H1 (cell line): ENCODE results near the gene TNKS2. TPM values are rescaled to one million over a fixed set of nuclear protein-coding genes. Genes with fewer than 3 reads are reported as not detected.

ENCODE experiments used
- CTCF ChIA-PET: fragments of 300-600 bp; sonication (Branson Sonifier 250); formaldehyde crosslinking; loops from one replicate; lab custom pipeline; 2021; ENCODE audit not compliant: partially characterized antibody; lab: Charles Lee
- POLR2A ChIA-PET: fragments of 300-600 bp; sonication (Branson Sonifier 250); formaldehyde crosslinking; loops from one replicate; lab custom pipeline; 2021; ENCODE audit warnings: inconsistent platforms; ENCODE audit not compliant: partially characterized antibody; lab: Charles Lee
- DNase-seq, 2 experiments: peaks; one replicate each; pipeline versions ENCODE4 v3.0.0 to v3.0.0-alpha.2; 2010 to 2022; ENCODE audit warnings: low spot score in 2 of 2, low read depth in 1 of 2, mixed read lengths in 1 of 2
- FAIRE-seq: peaks from 2 replicates; lab custom pipeline; 2011; peaks lifted over from hg19 to GRCh38; lab: Jason Lieb, UNC
- H2AFZ ChIP-seq: 2 replicates; pipeline ENCODE4 v1.8.1; 2012; ENCODE audit warnings: low read length, inconsistent platforms
- H2AK5ac ChIP-seq: 2 replicates; pipeline ENCODE4 v1.6.1; 2013; ENCODE audit warnings: low read depth, low read length
- H2BK120ac ChIP-seq: replicated peaks from 2 replicates; pipeline ENCODE3; 2013; ENCODE audit warnings: low read depth, low read length, inconsistent platforms
- H2BK12ac ChIP-seq: 2 replicates; pipeline ENCODE4 v1.6.1; 2013; ENCODE audit warnings: low read depth, low read length
- H2BK15ac ChIP-seq: 2 replicates; pipeline ENCODE4 v1.6.1; 2013; ENCODE audit warnings: low read length
- H2BK20ac ChIP-seq: 2 replicates; pipeline ENCODE4 v1.6.1; 2013; ENCODE audit warnings: low read length
- H2BK5ac ChIP-seq: 2 replicates; pipeline ENCODE4 v1.6.1; 2013; ENCODE audit warnings: low read depth, low read length
- H3K14ac ChIP-seq: 2 replicates; pipeline ENCODE4 v1.6.1; 2013; ENCODE audit warnings: inconsistent platforms; ENCODE audit not compliant: insufficient read length
- H3K18ac ChIP-seq: 2 replicates; pipeline ENCODE4 v1.6.1; 2013; ENCODE audit warnings: low read length; ENCODE audit errors: extremely low read depth
- H3K23ac ChIP-seq: 2 replicates; pipeline ENCODE4 v1.6.1; 2013; ENCODE audit warnings: inconsistent platforms; ENCODE audit not compliant: insufficient read length
- H3K23me2 ChIP-seq: 2 replicates; pipeline ENCODE4 v1.6.1; 2013; ENCODE audit warnings: low read depth, low read length
- H3K27ac ChIP-seq: 2 replicates; pipeline ENCODE4 v1.6.1; 2011; ENCODE audit warnings: low read depth, low read length, inconsistent platforms
- H3K27me3 ChIP-seq, 4 experiments: replicated peaks in 1 of 4; 1 replicate in 1 of 4; 2 replicates in 3 of 4; pipeline versions ENCODE4 v1.6.1 to v1.8.1; 2011 to 2013; ENCODE audit warnings: low read length in 3 of 4, mild to moderate bottlenecking in 3 of 4, inconsistent platforms in 2 of 4, mixed read lengths in 2 of 4, moderate library complexity in 1 of 4; ENCODE audit not compliant: control insufficient read depth in 3 of 4, insufficient read depth in 3 of 4; ENCODE audit errors: extremely low read depth in 1 of 4
- H3K36me3 ChIP-seq, 4 experiments: 2 replicates each; pipeline versions ENCODE4 v1.6.1 to v1.8.1; 2011 to 2013; ENCODE audit warnings: mild to moderate bottlenecking in 4 of 4, low read length in 3 of 4, moderate library complexity in 2 of 4, control low read depth in 1 of 4, inconsistent platforms in 1 of 4; ENCODE audit not compliant: insufficient read depth in 4 of 4, control insufficient read depth in 2 of 4
- H3K4ac ChIP-seq: replicated peaks from 2 replicates; pipeline ENCODE3; 2013; ENCODE audit warnings: low read length, low read depth, mixed read lengths, inconsistent platforms; ENCODE audit not compliant: insufficient read length
- H3K4me1 ChIP-seq, 4 experiments: replicated peaks in 1 of 4; 1 replicate in 1 of 4; 2 replicates in 3 of 4; pipeline versions ENCODE4 v1.6.1 to v1.8.1; 2011 to 2013; ENCODE audit warnings: low read length in 3 of 4, inconsistent platforms in 2 of 4, mixed read lengths in 1 of 4; ENCODE audit not compliant: insufficient read depth in 4 of 4, control insufficient read depth in 3 of 4
- H3K4me2 ChIP-seq, 2 experiments: 2 replicates each; pipeline versions ENCODE4 v1.6.1 to v1.8.1; 2011 to 2013; ENCODE audit warnings: low read depth in 2 of 2, low read length in 2 of 2, control low read depth in 1 of 2, inconsistent platforms in 1 of 2, mild to moderate bottlenecking in 1 of 2; ENCODE audit not compliant: insufficient read depth in 1 of 2
- H3K4me3 ChIP-seq, 4 experiments: fragments of 200-600, 300-600 bp in 1 of 4; sonication (generic), shearing (Covaris generic), sonication (Bioruptor Twin) in 1 of 4; 2 replicates each; pipeline versions ENCODE4 v1.5.1 to v1.8.1; 2011 to 2016; ENCODE audit warnings: low read length in 4 of 4, low read depth in 3 of 4, control low read depth in 2 of 4, inconsistent platforms in 2 of 4, mild to moderate bottlenecking in 2 of 4, mixed read lengths in 1 of 4, moderate library complexity in 1 of 4; ENCODE audit not compliant: insufficient read depth in 2 of 4; ENCODE audit errors: extremely low read depth in 1 of 4
- H3K56ac ChIP-seq: replicated peaks from 2 replicates; pipeline ENCODE3; 2013; ENCODE audit warnings: low read depth, mild to moderate bottlenecking, mixed read lengths, low read length, inconsistent platforms; ENCODE audit not compliant: insufficient read length
- H3K79me1 ChIP-seq: 2 replicates; pipeline ENCODE4 v1.6.1; 2013; ENCODE audit warnings: low read depth, low read length, control low read depth
- H3K79me2 ChIP-seq, 2 experiments: 2 replicates each; pipeline versions ENCODE4 v1.6.1 to v1.8.1; 2012 to 2013; ENCODE audit warnings: low read length in 2 of 2, mild to moderate bottlenecking in 2 of 2, inconsistent platforms in 1 of 2; ENCODE audit not compliant: insufficient read depth in 2 of 2, control insufficient read depth in 1 of 2
- H3K9ac ChIP-seq, 4 experiments: replicated peaks in 1 of 4; 1 replicate in 1 of 4; 2 replicates in 3 of 4; pipeline versions ENCODE4 v1.6.1 to v1.8.1; 2011 to 2013; ENCODE audit warnings: low read depth in 3 of 4, low read length in 3 of 4, control low read depth in 2 of 4, mild to moderate bottlenecking in 2 of 4, moderate library complexity in 2 of 4, inconsistent platforms in 1 of 4; ENCODE audit errors: extremely low read depth in 1 of 4
- H3K9me3 ChIP-seq, 2 experiments: 2 replicates each; pipeline versions ENCODE4 v1.6.1 to v1.8.1; 2012 to 2013; ENCODE audit warnings: mild to moderate bottlenecking in 2 of 2, moderate library complexity in 2 of 2, control low read depth in 1 of 2, inconsistent platforms in 1 of 2, low read depth in 1 of 2, low read length in 1 of 2, mixed read lengths in 1 of 2; ENCODE audit not compliant: insufficient read depth in 2 of 2
- H4K20me1 ChIP-seq, 2 experiments: replicated peaks in 1 of 2; 2 replicates each; pipeline versions ENCODE3 to v1.8.1; 2011 to 2013; ENCODE audit warnings: inconsistent platforms in 2 of 2, low read length in 2 of 2, mild to moderate bottlenecking in 1 of 2; ENCODE audit not compliant: insufficient read depth in 2 of 2, control insufficient read depth in 1 of 2
- H4K5ac ChIP-seq: 2 replicates; pipeline ENCODE4 v1.6.1; 2013; ENCODE audit warnings: low read length, low read depth, mixed read lengths, inconsistent platforms; ENCODE audit not compliant: insufficient read length
- H4K8ac ChIP-seq: 2 replicates; pipeline ENCODE4 v1.8.0; 2013; ENCODE audit warnings: mild to moderate bottlenecking, moderate library complexity, low read length, inconsistent platforms; ENCODE audit not compliant: insufficient read depth; ENCODE audit errors: extremely low read depth
- H4K91ac ChIP-seq: replicated peaks from 2 replicates; pipeline ENCODE3; 2013; ENCODE audit warnings: low read length, mixed read lengths, inconsistent platforms; ENCODE audit not compliant: insufficient read length
- BACH1 ChIP-seq: IDR thresholded peaks from 2 replicates; pipeline ENCODE4 v1.6.1; 2012; ENCODE audit warnings: low read length, improper control_type of control experiment
- EGR1 ChIP-seq: IDR thresholded peaks from 2 replicates; pipeline ENCODE4 v1.6.1; 2011; ENCODE audit warnings: low read depth, low read length, borderline replicate concordance
- EZH2 ChIP-seq: fragments of 200-600 bp; sonication (generic); IDR thresholded peaks from 2 replicates; pipeline ENCODE4 v1.7.1; 2012; ENCODE audit warnings: low read depth, mild to moderate bottlenecking, moderate library complexity, low read length, inconsistent platforms; ENCODE audit not compliant: severe bottlenecking
- KDM5A ChIP-seq: fragments of 200-600 bp; IDR thresholded peaks from 2 replicates; pipeline ENCODE4 v1.7.1; 2012; ENCODE audit warnings: mild to moderate bottlenecking, low read length, inconsistent platforms, mixed read lengths
- NANOG ChIP-seq: IDR thresholded peaks from 2 replicates; pipeline ENCODE4 v1.6.1; 2011; ENCODE audit warnings: low read length, low read depth, mild to moderate bottlenecking, inconsistent platforms; ENCODE audit not compliant: insufficient read depth, poor library complexity, severe bottlenecking
- POLR2AphosphoS5 ChIP-seq: IDR thresholded peaks from 2 replicates; pipeline ENCODE4 v1.6.1; 2011; ENCODE audit warnings: low read depth, low read length
- RAD21 ChIP-seq, 2 experiments: IDR thresholded peaks in 1 of 2; conservative IDR thresholded peaks in 1 of 2; 2 replicates each; pipeline ENCODE4 v1.6.1; 2011; ENCODE audit warnings: low read depth in 2 of 2, low read length in 2 of 2, improper control_type of control experiment in 1 of 2, inconsistent platforms in 1 of 2, mild to moderate bottlenecking in 1 of 2, moderate library complexity in 1 of 2
- RBBP5 ChIP-seq: IDR thresholded peaks from 2 replicates; pipeline ENCODE4 v1.7.1; 2012; ENCODE audit warnings: low read depth, mild to moderate bottlenecking, inconsistent platforms, low read length, moderate library complexity, borderline replicate concordance
- SP1 ChIP-seq: IDR thresholded peaks from 2 replicates; pipeline ENCODE4 v1.6.1; 2011; ENCODE audit warnings: low read depth, low read length
- SUZ12 ChIP-seq: fragments of 200-600 bp; sonication (generic); IDR thresholded peaks from 2 replicates; pipeline ENCODE4 v1.6.1; 2012; ENCODE audit warnings: mild to moderate bottlenecking, inconsistent platforms, low read length, moderate library complexity, mixed read lengths
- WGBS, 2 experiments: shearing (Covaris generic) in 1 of 2; methylation state at CpG; one replicate each; pipeline versions ENCODE4 v1.1.6 to v1.1.7; 2013 to 2015; ENCODE audit warnings: low lambda C conversion rate in 2 of 2, mixed read lengths in 2 of 2, inconsistent platforms in 1 of 2, low coverage in 1 of 2, missing lambda C conversion rate in 1 of 2; ENCODE audit not compliant: insufficient replicate concordance in 2 of 2, insufficient coverage in 1 of 2, insufficient read length in 1 of 2; ENCODE audit errors: extremely low coverage in 1 of 2, missing lambda C conversion rate in 1 of 2; 5-methylcytosine and 5-hydroxymethylcytosine counted together
- polyA plus RNA-seq, 7 experiments: library from polyadenylated mRNA; depleted of rRNA in 3 of 7; stranded (reverse) in 5 of 7; unstranded in 2 of 7; fragments of >200 nt in 5 of 7; fragments of 200-250 nt in 2 of 7; gene quantifications; 1 replicate in 5 of 7; 2 replicates in 1 of 7; 4 replicates in 1 of 7; pipeline versions ENCODE4 v1.2.1 to v1.2.3, GENCODE V29; 2011 to 2013; ENCODE audit warnings: missing spikeins in 2 of 7, mixed read lengths in 2 of 7
- total RNA-seq: library from RNA; stranded (reverse); fragmentation: NEBNext Ultra II Directional; extraction: Animal tissue kit (Norgen Biotek cat#: 25700); gene quantifications from 2 replicates; pipeline ENCODE4 v1.2.1, GENCODE V29; 2021

Gene TNKS2
- total and polyA plus RNA-seq, 2 of the 8 experiments (the other 6 are each of a cell fraction or from before 2014, with no cell fraction given), result 23.3 to 73.6 TPM

DNA sequence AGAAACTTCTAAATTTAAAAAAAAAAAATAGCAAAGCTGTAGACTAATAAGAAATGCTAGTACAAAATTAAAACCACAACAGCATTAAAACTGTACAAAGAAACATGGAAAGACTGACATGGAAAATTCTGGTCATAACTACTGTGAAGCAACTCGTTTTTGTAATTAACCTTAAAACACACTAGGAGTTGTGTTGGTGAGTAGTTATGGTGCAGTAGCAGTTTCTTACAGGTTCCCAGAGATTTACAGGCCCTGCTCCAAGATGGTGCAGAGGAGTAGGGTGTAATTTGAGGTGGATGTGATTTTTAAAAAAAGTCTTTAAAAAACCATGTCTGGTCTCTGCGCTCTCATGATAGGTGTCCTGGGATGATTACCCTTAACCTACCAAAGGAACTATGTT lies 31.0 kb downstream of the TNKS2 start:
- no peak overlapping the region for H4K8ac ChIP-seq
- no peak overlapping the region for H3K23ac ChIP-seq
- H3K27me3 ChIP-seq, result peaks cover 0 to 1% (median 0%) of the 10 kb centered on the region in 4 experiments; a peak in 1 of 7 replicates
- no peak overlapping the region for H2BK120ac ChIP-seq
- no peak overlapping the region for H4K91ac ChIP-seq
- H3K27ac ChIP-seq, result no peak overlapping the region
- H3K9me3 ChIP-seq, result no peaks in the 10 kb centered on the region
- no peak overlapping the region for H2BK20ac ChIP-seq
- no peak overlapping the region for H2BK15ac ChIP-seq
- no peak overlapping the region for H3K56ac ChIP-seq
- no peak overlapping the region for H3K18ac ChIP-seq
- H3K79me2 ChIP-seq, result no peaks in the 10 kb centered on the region
- no peak overlapping the region for H3K4me2 ChIP-seq
- no peak overlapping the region for H3K4me3 ChIP-seq
- H4K20me1 ChIP-seq, result no peaks in the 10 kb centered on the region
- peaks cover 9 to 91% (median 45%) of the 10 kb centered on the region in 4 experiments for H3K36me3 ChIP-seq
- H3K9ac ChIP-seq, result no peak overlapping the region
- H3K4ac ChIP-seq, result no peak overlapping the region
- H2BK12ac ChIP-seq, result no peak overlapping the region
- H2AK5ac ChIP-seq, result no peak overlapping the region
- H3K23me2 ChIP-seq, result no peaks in the 10 kb centered on the region
- FAIRE-seq (no peak), DNase-seq (no peak)
- no peak overlapping the region for H2BK5ac ChIP-seq
- 91% methylated on average over 2 of the region's 2 CpGs; no CpG with 5 or more reads in 1 of the 2 experiments for WGBS, 2 experiments
- no peak overlapping the region for H4K5ac ChIP-seq
- CTCF ChIA-PET, result no interaction called here
- H3K4me1 ChIP-seq, result no peaks in the 10 kb centered on the region
- POLR2A ChIA-PET, result no interaction called here
- H3K14ac ChIP-seq, result no peak overlapping the region
- H3K79me1 ChIP-seq, result no peaks in the 10 kb centered on the region; the same call in 1 of the 2 replicates
- no peak overlapping the region for H2AFZ ChIP-seq
- TF ChIP-seq EZH2 (no peak), EGR1 (no peak), RAD21 (IDR thresholded peaks at IDR 0.05 in 1 of 2, conservative IDR thresholded peaks at IDR 0.05 in 1 of 2; ENCODE audit: low read depth in 2 of 2, low read length in 2 of 2) (no peak), SUZ12 (no peak), SP1 (no peak), BACH1 (no peak), RBBP5 (no peak), NANOG (no peak), KDM5A (no peak), POLR2AphosphoS5 (no peak)
